ENCODE measurements around the gene MICALL2. TPM values are rescaled to one million over a fixed set of nuclear protein-coding genes. Genes with fewer than 3 reads are reported as not detected.

Gene MICALL2
- total RNA-seq, 1 donor from 2014 or later: 13.9 TPM

DNA sequence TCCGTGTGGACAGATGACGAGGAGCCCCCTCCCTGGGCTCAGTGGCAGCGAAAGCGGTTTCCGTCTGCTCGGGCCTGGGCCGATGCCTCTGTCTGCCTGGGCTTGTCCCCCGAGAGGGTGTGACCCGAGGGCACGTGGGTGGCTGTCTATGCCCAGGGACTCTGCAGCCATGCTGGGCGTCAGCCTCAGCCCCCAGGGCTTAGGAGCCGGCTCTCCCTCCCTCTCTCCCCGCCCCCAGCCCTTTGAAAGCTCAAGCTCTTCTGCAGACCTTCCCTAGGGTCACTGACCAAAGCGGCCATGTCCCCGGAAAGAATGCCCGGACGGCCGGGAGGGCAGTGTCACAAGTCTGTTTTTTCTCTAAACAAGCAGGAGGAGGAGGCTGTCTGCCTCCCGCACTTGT, 7.1 kb downstream of the MICALL2 start:
- no peaks in the 10 kb centered on the region for H3K36me3 Mint-ChIP-seq (ENCODE audit: insufficient read depth)
- no peaks in the 10 kb centered on the region for H3K9me3 Mint-ChIP-seq (ENCODE audit: low read depth)
- H3K4me3 Mint-ChIP-seq (ENCODE audit: low read depth): no peak overlapping the region
- no peak for DNase-seq (ENCODE audit: low spot score, unreplicated experiment)
- TF ChIP-seq, protein P1, sequence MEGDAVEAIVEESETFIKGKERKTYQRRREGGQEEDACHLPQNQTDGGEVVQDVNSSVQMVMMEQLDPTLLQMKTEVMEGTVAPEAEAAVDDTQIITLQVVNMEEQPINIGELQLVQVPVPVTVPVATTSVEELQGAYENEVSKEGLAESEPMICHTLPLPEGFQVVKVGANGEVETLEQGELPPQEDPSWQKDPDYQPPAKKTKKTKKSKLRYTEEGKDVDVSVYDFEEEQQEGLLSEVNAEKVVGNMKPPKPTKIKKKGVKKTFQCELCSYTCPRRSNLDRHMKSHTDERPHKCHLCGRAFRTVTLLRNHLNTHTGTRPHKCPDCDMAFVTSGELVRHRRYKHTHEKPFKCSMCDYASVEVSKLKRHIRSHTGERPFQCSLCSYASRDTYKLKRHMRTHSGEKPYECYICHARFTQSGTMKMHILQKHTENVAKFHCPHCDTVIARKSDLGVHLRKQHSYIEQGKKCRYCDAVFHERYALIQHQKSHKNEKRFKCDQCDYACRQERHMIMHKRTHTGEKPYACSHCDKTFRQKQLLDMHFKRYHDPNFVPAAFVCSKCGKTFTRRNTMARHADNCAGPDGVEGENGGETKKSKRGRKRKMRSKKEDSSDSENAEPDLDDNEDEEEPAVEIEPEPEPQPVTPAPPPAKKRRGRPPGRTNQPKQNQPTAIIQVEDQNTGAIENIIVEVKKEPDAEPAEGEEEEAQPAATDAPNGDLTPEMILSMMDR (IDR thresholded peaks at IDR 0.05; ENCODE audit: unreplicated experiment): no peak
- no peak overlapping the region for H3K27ac Mint-ChIP-seq
- peaks cover 2% of the 10 kb centered on the region for H3K4me1 Mint-ChIP-seq (ENCODE audit: low read depth)
- H3K27me3 Mint-ChIP-seq: peaks cover under 1% of the 10 kb centered on the region

GRCh38 chr7:1450987-1451386, 8.3 kb downstream of the MICALL2 start:
- no peaks in the 10 kb centered on the region for H3K9me3 Mint-ChIP-seq (ENCODE audit: low read depth)
- no peak overlapping the region for H3K4me3 Mint-ChIP-seq (ENCODE audit: low read depth)
- TF ChIP-seq, protein P1 (IDR thresholded peaks at IDR 0.05; ENCODE audit: unreplicated experiment): no peak
- peaks cover 2% of the 10 kb centered on the region for H3K4me1 Mint-ChIP-seq (ENCODE audit: low read depth)
- no peaks in the 10 kb centered on the region for H3K27me3 Mint-ChIP-seq
- DNase-seq (ENCODE audit: low spot score, unreplicated experiment): no peak
- no peak overlapping the region for H3K27ac Mint-ChIP-seq
- no peaks in the 10 kb centered on the region for H3K36me3 Mint-ChIP-seq (ENCODE audit: insufficient read depth)

- Mint-ChIP-seq H3K27ac (no peak overlapping the region), H3K4me1 (ENCODE audit: low read depth) (peaks cover 2% of the 10 kb centered on the region), H3K4me3 (ENCODE audit: low read depth) (no peak overlapping the region), H3K9me3 (ENCODE audit: low read depth) (no peaks in the 10 kb centered on the region), H3K27me3 (no peaks in the 10 kb centered on the region), H3K36me3 (ENCODE audit: insufficient read depth) (no peaks in the 10 kb centered on the region)
- TF ChIP-seq, protein P1 (IDR thresholded peaks at IDR 0.05; ENCODE audit: unreplicated experiment): no peak
- no peak for DNase-seq (ENCODE audit: low spot score, unreplicated experiment)
Measured at GRCh38 chr7:1450431-1450830, 8.8 kb downstream of the MICALL2 start.

DNA sequence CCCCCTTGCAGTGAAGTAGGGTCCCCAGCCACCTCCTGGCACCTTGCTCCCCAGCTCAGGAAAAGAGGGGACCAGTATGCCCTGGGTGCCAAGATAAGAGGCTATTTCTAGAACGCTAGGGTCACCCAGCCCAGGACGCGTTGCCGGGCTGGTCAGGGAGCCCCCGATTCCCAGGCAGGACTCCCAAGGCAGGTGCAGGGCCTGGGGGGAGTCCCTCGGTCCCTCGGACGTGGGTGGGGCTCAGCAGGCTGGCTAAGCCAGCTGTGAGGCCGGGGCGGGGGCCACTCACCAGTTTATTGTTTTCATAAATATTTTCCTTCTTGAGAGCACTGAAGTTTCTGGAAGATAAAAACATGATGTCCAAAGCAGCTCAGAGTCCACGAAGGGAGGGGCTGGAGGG, 9.3 kb downstream of the MICALL2 start:
- no peaks in the 10 kb centered on the region for H3K9me3 Mint-ChIP-seq (ENCODE audit: low read depth)
- TF ChIP-seq, protein P1 (IDR thresholded peaks at IDR 0.05; ENCODE audit: unreplicated experiment): no peak
- peaks cover 2% of the 10 kb centered on the region for H3K4me1 Mint-ChIP-seq (ENCODE audit: low read depth)
- H3K27ac Mint-ChIP-seq: no peak overlapping the region
- no peak overlapping the region for H3K4me3 Mint-ChIP-seq (ENCODE audit: low read depth)
- no peak for DNase-seq (ENCODE audit: low spot score, unreplicated experiment)
- no peaks in the 10 kb centered on the region for H3K36me3 Mint-ChIP-seq (ENCODE audit: insufficient read depth)
- no peaks in the 10 kb centered on the region for H3K27me3 Mint-ChIP-seq

GRCh38 chr7:1449501-1449900, 9.8 kb downstream of the MICALL2 start:
- H3K27me3 Mint-ChIP-seq: no peaks in the 10 kb centered on the region
- no peak overlapping the region for H3K27ac Mint-ChIP-seq
- peaks cover 1% of the 10 kb centered on the region for H3K4me1 Mint-ChIP-seq (ENCODE audit: low read depth)
- no peaks in the 10 kb centered on the region for H3K9me3 Mint-ChIP-seq (ENCODE audit: low read depth)
- no peak for DNase-seq (ENCODE audit: low spot score, unreplicated experiment)
- TF ChIP-seq, protein P1 (IDR thresholded peaks at IDR 0.05; ENCODE audit: unreplicated experiment): no peak
- no peak overlapping the region for H3K4me3 Mint-ChIP-seq (ENCODE audit: low read depth)
- no peaks in the 10 kb centered on the region for H3K36me3 Mint-ChIP-seq (ENCODE audit: insufficient read depth)
